Activated naive CD4-positive, alpha-beta T cell treated with anti-CD3 and anti-CD28 coated beads, Interleukin-2, amount 50 U/mL, for 24 hours (primary cell): ENCODE results near the gene STEAP2.
"Not testable (repeated sequence)": the region's sequence is repeated elsewhere in the genome, so short reads cannot be mapped to it uniquely, and the experiment has no call there.

Source experiments
- H3K27ac Mint-ChIP-seq: one replicate; pipeline ENCODE4 v1.8.0; 2021; ENCODE audit warnings: mild to moderate bottlenecking, mixed read lengths
- H3K27me3 Mint-ChIP-seq: one replicate; pipeline ENCODE4 v1.8.0; 2021; ENCODE audit warnings: mixed read lengths
- H3K36me3 Mint-ChIP-seq: one replicate; pipeline ENCODE4 v1.8.0; 2021; ENCODE audit warnings: mixed read lengths
- H3K4me1 Mint-ChIP-seq: one replicate; pipeline ENCODE4 v1.8.0; 2021; ENCODE audit warnings: mixed read lengths
- H3K4me3 Mint-ChIP-seq: one replicate; pipeline ENCODE4 v1.8.0; 2021; ENCODE audit warnings: mild to moderate bottlenecking, mixed read lengths
- H3K9me3 Mint-ChIP-seq: one replicate; pipeline ENCODE4 v1.8.0; 2021; ENCODE audit warnings: mixed read lengths

Gene STEAP2

DNA sequence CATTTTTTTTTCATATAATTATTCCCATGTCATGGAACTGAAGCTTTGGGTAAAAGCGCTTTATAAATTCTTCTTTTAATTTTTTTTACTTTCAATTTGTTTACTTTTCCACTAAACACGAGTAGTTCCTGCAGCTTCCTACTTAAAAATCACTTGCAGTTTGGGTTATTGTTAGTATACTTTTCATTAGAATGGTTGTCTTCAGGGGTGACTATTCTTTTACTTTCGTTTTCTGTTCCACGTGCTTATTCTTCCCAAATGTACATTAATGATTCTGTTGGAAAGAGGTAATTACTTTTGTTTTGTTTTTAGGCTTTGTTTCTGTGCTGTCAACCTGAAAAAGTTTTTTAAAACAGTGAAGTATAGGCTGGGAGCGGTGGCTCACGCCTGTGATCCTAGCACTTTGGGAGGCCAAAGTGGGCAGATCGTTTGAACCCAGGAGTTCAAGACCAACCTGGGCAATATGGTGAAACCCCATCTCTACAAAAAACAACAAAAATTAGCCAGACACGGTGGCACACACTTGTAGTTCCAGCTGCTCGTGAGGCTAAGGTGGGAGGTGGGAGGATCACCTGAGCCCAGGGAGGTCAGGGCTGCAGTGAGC is 28.2 kb downstream of the STEAP2 start:
- Mint-ChIP-seq H3K27me3 (peaks cover 15% of the 10 kb centered on the region), H3K27ac (no peak overlapping the region), H3K4me1 (peaks cover 7% of the 10 kb centered on the region), H3K4me3 (no peak overlapping the region), H3K9me3 (no peaks in the 10 kb centered on the region), H3K36me3 (peaks cover 1% of the 10 kb centered on the region)

DNA sequence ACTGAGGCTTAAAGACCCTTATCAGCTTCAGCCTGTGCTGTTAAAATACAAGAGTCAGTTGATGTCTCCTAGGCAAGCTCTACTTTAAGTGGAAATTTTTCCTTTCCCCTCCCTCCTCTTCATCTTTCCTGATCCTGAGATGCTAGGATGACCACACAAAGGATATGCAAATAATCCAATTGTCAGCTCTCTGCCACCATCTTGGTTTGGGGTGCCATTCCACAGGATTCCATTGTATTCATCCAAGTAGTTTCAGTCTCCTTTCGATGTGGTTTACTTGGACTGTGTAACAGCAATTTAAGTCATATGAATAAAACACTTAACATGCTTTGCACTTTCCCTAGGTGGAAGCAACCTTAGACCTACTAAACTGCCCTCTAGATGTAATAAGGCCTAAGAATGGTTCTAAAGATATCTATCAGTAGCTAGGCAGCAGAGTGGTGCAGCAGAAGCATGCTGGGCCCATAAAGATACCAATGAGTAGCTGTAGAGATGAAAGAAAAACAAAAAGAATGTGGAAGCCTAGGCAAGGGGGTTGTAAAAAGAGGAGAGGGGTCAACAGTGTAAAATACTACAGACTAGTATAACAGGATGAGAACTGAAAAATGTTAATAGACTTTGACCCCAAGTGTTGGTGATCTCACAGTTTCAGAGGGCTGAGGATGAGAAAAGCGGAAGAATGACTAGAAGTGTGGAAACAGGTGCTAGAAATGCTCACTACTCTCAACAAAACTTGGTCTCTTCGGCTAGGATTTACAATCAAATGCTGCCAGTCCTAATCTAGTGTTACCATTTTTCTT is 31.0 kb downstream of the STEAP2 start:
- Mint-ChIP-seq H3K27ac (peak overlapping the region; percentile 18), H3K27me3 (peaks cover 22% of the 10 kb centered on the region), H3K36me3 (peaks cover 1% of the 10 kb centered on the region), H3K4me3 (peak overlapping the region; percentile 6), H3K9me3 (no peaks in the 10 kb centered on the region), H3K4me1 (peaks cover 20% of the 10 kb centered on the region)

- no peaks in the 10 kb centered on the region for H3K9me3 Mint-ChIP-seq
- H3K27ac Mint-ChIP-seq = no peak overlapping the region
- peaks cover 1% of the 10 kb centered on the region for H3K36me3 Mint-ChIP-seq
- peaks cover 19% of the 10 kb centered on the region for H3K27me3 Mint-ChIP-seq
- H3K4me1 Mint-ChIP-seq = peaks cover 20% of the 10 kb centered on the region
- H3K4me3 Mint-ChIP-seq = peak overlapping the region; percentile 30
Measured at GRCh38 chr7:90243556-90243955, 32.0 kb downstream of the STEAP2 start.

DNA sequence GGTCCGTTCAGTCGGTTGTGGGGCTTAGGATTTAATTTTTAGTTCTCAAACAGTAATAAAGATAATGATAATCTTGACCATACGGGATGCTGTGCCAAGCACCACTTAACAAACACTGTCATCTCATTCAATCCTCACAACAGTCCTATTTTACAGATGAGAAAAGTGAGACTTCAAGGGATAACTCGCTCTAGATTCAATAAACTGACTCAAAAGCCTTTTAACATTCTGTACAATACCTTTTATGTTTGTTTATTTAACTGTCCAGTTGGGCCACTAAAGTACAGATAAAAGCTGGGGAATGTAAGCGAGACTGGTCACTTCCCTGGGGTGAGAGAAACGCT is 33.0 kb downstream of the STEAP2 start:
- H3K36me3 Mint-ChIP-seq = peaks cover 1% of the 10 kb centered on the region

DNA sequence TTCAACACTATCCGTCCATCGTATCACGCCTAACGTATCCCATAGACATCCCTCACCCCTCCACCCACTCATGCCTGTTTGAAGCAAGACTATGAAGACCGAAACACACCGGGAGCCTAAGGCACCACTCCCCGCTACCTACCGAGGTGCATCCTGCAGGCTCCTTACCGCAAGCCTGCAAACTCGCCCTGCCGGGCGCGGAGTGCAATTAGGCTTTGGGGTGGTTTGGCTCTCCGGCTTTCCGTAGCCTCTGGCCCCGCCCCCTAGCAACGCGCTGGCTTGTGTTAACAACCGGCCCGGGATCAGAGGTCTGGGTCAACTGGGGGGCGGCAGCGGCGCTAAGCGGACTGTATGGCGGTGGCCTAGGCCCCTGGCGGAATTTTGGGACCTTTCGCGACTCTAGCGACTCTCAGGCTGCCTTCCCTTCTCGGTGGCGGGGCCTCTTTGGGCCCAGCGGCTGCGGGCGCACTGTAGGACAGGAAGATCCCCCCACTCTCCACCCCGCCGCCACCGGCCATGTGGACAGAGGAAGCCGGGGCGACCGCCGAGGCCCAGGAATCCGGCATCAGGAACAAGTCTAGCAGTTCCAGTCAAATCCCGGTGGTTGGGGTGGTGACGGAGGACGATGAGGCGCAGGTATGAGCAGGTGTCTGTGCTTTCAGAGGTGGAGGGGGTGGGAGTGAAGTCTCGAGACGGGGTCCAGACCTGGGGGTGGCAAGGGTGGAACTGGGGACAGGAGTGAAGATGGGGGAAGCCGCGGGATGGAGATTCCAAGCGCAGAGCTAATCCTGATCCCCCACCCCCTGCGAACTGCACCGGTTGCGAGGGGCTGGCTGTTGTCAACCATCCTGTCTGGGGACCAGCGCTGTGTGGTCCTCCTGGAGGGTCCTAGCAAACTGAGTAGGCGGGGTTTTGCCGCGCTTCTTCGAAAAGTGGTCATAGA is 33.6 kb downstream of the STEAP2 start, which contains the start of gene CFAP69:
Gene CFAP69, plus strand, starts transcription at position 266 of the 943 bp plus-strand sequence. Its CDS starts 251 bp downstream, at position 517.
- Mint-ChIP-seq H3K9me3 (no peaks in the 10 kb centered on the region), H3K36me3 (peaks cover 1% of the 10 kb centered on the region), H3K4me1 (peaks cover 20% of the 10 kb centered on the region), H3K27me3 (peaks cover 24% of the 10 kb centered on the region), H3K27ac (peak within 1 kb of the TSS; percentile 62), H3K4me3 (peak within 1 kb of the TSS; percentile 90)

More for the DNA sequence above, 33.0 kb downstream of the STEAP2 start:
- peaks cover 23% of the 10 kb centered on the region for H3K27me3 Mint-ChIP-seq
- H3K9me3 Mint-ChIP-seq = no peaks in the 10 kb centered on the region
- peak overlapping the region; percentile 90 for H3K4me3 Mint-ChIP-seq
- H3K4me1 Mint-ChIP-seq = peaks cover 20% of the 10 kb centered on the region
- no peak overlapping the region for H3K27ac Mint-ChIP-seq

GRCh38 chr7:90246171-90246570 is 34.6 kb downstream of the STEAP2 start:
- Mint-ChIP-seq H3K4me3 (peak overlapping the region; percentile 90), H3K27me3 (peaks cover 30% of the 10 kb centered on the region), H3K9me3 (no peaks in the 10 kb centered on the region), H3K36me3 (peaks cover 1% of the 10 kb centered on the region), H3K4me1 (peaks cover 20% of the 10 kb centered on the region), H3K27ac (no peak overlapping the region)

DNA sequence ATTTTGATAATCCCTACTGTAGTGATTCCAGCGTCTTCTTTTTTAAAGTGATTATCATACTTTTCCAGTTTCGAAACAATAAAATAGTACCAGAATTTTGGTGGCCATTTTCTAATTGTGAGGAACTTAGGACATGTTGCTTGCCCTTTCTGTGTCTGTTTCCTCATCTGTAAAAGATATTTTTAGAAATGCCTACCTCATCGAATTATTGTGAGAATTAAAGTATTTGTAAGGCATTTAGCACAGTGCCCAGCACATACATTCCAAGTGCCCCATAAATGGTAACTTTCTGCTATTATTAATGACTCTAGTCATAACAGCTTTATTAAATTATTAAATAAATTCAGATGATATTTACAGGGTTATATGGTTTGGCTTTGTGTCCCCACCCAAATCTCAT is 37.2 kb downstream of the STEAP2 start:
- no peaks in the 10 kb centered on the region for H3K9me3 Mint-ChIP-seq
- H3K36me3 Mint-ChIP-seq = no peaks in the 10 kb centered on the region
- no peak overlapping the region for H3K27ac Mint-ChIP-seq
- peaks cover 27% of the 10 kb centered on the region for H3K27me3 Mint-ChIP-seq
- H3K4me3 Mint-ChIP-seq = no peak overlapping the region
- peaks cover 20% of the 10 kb centered on the region for H3K4me1 Mint-ChIP-seq

- H3K36me3 Mint-ChIP-seq = no peaks in the 10 kb centered on the region
- no peak overlapping the region for H3K4me3 Mint-ChIP-seq
- H3K27ac Mint-ChIP-seq = no peak overlapping the region
- H3K9me3 Mint-ChIP-seq = no peaks in the 10 kb centered on the region
- peaks cover 32% of the 10 kb centered on the region for H3K27me3 Mint-ChIP-seq
- peaks cover 5% of the 10 kb centered on the region for H3K4me1 Mint-ChIP-seq
Measured at GRCh38 chr7:90250601-90251303, 39.2 kb downstream of the STEAP2 start.

GRCh38 chr7:90251304-90251635 is 39.7 kb downstream of the STEAP2 start:
- H3K9me3 Mint-ChIP-seq = no peaks in the 10 kb centered on the region
- no peak overlapping the region for H3K4me3 Mint-ChIP-seq
- H3K27ac Mint-ChIP-seq = no peak overlapping the region
- no peaks in the 10 kb centered on the region for H3K36me3 Mint-ChIP-seq
- H3K27me3 Mint-ChIP-seq = peaks cover 26% of the 10 kb centered on the region
- H3K4me1 Mint-ChIP-seq = peaks cover under 1% of the 10 kb centered on the region

DNA sequence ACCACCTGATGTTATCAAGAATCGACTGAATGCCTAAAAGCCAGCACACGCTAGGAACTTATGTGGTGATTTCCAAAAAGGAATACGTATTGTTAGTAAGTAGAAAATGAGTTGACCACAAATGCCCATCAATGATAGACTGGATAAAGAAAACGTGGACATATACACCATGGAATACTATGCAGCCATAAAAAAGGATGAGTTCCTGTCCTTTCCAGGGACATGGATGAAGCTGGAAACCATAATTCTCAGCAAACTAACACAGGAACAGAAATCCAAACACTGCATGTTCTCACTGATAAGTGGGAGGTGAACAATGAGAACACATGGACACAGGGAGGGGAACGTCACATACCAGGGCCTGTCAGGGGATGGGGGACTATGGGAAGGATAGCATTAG is 44.5 kb downstream of the STEAP2 start:
- H3K27ac Mint-ChIP-seq, H3K9me3 Mint-ChIP-seq, H3K36me3 Mint-ChIP-seq, H3K4me1 Mint-ChIP-seq, H3K4me3 Mint-ChIP-seq: not testable (repeated sequence)
- peaks cover 14% of the 10 kb centered on the region for H3K27me3 Mint-ChIP-seq

DNA sequence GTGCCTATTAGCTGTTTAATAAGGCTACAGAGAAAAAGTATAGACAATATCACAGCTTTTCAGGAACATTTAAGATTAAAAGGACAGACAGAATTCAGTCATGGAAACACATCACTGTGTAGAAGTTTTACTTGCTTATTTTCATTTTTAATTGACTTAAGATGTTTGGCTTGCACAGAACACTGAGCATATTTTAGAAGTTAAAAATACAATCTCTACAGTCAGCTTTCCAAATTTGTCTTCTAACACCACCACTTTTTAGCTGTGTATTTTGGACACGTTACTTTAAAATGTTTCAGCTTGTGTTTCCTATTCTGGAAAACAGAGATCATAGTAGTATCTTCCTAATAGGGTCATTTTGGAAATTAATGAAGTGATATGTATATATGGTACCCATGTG is 45.2 kb downstream of the STEAP2 start:
- H3K27ac Mint-ChIP-seq = no peak overlapping the region
- H3K27me3 Mint-ChIP-seq = peaks cover 14% of the 10 kb centered on the region
- no peak overlapping the region for H3K4me3 Mint-ChIP-seq
- no peaks in the 10 kb centered on the region for H3K9me3 Mint-ChIP-seq
- H3K4me1 Mint-ChIP-seq = no peaks in the 10 kb centered on the region
- H3K36me3 Mint-ChIP-seq = no peaks in the 10 kb centered on the region

GRCh38 chr7:90261441-90261840 is 49.9 kb downstream of the STEAP2 start:
- H3K4me3 Mint-ChIP-seq = no peak overlapping the region
- no peak overlapping the region for H3K27ac Mint-ChIP-seq
- H3K36me3 Mint-ChIP-seq = no peaks in the 10 kb centered on the region
- peaks cover 5% of the 10 kb centered on the region for H3K27me3 Mint-ChIP-seq
- H3K4me1 Mint-ChIP-seq = no peaks in the 10 kb centered on the region
- H3K9me3 Mint-ChIP-seq = no peaks in the 10 kb centered on the region

DNA sequence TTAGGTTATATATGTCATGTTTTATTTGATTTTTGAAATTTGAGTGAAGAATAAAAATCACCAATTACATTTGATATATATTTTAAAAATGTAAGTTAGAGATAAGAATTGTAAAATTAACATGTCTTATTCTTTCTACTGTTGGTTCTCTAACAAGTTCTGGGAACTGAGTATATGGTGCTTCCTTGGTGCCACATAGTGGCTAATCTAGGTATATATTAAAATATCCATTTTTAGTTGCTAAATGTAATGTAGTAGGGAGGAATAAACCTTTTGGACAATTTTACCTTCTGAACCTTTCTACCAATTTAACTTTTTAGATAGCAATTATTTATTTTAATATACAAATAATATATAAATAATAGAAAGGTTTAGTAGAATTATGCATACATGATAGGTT is 50.9 kb downstream of the STEAP2 start:
- Mint-ChIP-seq H3K9me3 (no peaks in the 10 kb centered on the region), H3K4me3 (no peak overlapping the region), H3K4me1 (no peaks in the 10 kb centered on the region), H3K27ac (no peak overlapping the region), H3K36me3 (no peaks in the 10 kb centered on the region), H3K27me3 (peaks cover 4% of the 10 kb centered on the region)

GRCh38 chr7:90266808-90267207 is 55.3 kb downstream of the STEAP2 start:
- Mint-ChIP-seq H3K9me3 (no peaks in the 10 kb centered on the region), H3K27ac (no peak overlapping the region)

GRCh38 chr7:90267263-90267858 is 55.8 kb downstream of the STEAP2 start:
- peaks cover 4% of the 10 kb centered on the region for H3K27me3 Mint-ChIP-seq

More at GRCh38 chr7:90266808-90267207, 55.3 kb downstream of the STEAP2 start:
- H3K27me3 Mint-ChIP-seq = peaks cover 4% of the 10 kb centered on the region
- H3K36me3 Mint-ChIP-seq = no peaks in the 10 kb centered on the region
- H3K4me1 Mint-ChIP-seq = no peaks in the 10 kb centered on the region
- H3K4me3 Mint-ChIP-seq = no peak overlapping the region

More at GRCh38 chr7:90267263-90267858, 55.8 kb downstream of the STEAP2 start:
- Mint-ChIP-seq H3K36me3 (no peaks in the 10 kb centered on the region), H3K9me3 (no peaks in the 10 kb centered on the region), H3K27ac (no peak overlapping the region), H3K4me3 (no peak overlapping the region), H3K4me1 (no peaks in the 10 kb centered on the region)
